Gastrocnemius medialis (tissue), 4 donors: ENCODE measurements around the gene PRSS56.

Source experiments
- CTCF ChIP-seq, 5 experiments: fragments of 450-650 bp in 3 of 5; fragments of 200-600 bp in 2 of 5; sonication (generic) in 2 of 5; IDR thresholded peaks in 4 of 5; conservative IDR thresholded peaks in 1 of 5; 1 replicate in 4 of 5; 2 replicates in 1 of 5; pipeline ENCODE4 v1.5.1; 2016 to 2019; ENCODE audit warnings: antibody characterized with exemption in 5 of 5, mild to moderate bottlenecking in 3 of 5, moderate library complexity in 3 of 5
- POLR2A ChIP-seq, 2 donors: fragments of 450-650 bp; IDR thresholded peaks; one replicate each; pipeline ENCODE4 v1.6.1; 2017; ENCODE audit warnings: antibody characterized with exemption in 2 of 2, mild to moderate bottlenecking in 2 of 2, moderate library complexity in 2 of 2

- TF ChIP-seq CTCF (IDR thresholded peaks at IDR 0.05 in 4 of 5, conservative IDR thresholded peaks at IDR 0.05 in 1 of 5) (no peak), POLR2A (IDR thresholded peaks at IDR 0.05) (no peak)
Observed at GRCh38 chr2:232513353-232513752, 6.8 kb upstream of the PRSS56 start.
